ENCODE results near the gene CELSR1. TPM values are rescaled to one million over a fixed set of nuclear protein-coding genes. Genes with fewer than 3 reads are reported as not detected.

Gene CELSR1
- total and polyA plus RNA-seq, 2 donors (not counting 1 experiment from before 2014, with no cell fraction given): 0.07 to 1.8 TPM

DNA sequence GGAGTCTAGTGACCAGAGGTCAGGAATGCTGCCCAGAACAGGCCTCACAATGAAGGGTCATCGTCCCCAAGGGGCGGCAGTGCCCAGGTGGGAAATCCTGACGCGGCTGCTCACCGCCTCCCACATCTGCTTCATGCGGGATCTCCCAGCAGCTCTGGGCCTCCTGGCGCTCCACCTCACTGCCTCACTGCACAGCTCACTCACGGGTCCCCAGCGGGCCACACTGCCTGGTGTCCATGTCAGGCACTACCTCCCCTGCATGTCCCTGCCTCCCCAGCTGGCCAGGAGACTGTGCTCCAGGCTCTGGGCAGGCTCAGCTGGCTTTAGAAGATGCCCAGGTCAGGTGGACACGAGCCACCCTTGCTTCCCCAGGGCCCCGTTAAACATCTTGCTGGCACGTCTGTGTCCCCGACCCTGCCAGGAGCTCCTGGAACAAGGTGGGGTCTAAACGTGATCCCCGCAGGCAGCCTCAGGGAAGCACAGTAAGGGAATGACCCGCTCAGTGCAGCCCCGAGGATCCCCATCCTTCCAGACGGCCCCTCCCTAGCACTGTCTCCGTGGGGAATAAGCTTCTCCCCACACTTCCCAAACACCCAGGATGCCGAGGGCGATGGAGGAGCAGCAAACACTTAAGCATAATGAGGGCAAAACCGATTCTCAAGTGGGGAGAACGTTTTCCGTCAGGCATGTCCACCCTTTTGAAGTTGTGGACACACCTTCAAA lies 108.7 kb downstream of the CELSR1 start:
- no peak overlapping the region for H3K4me2 ChIP-seq (ENCODE audit: extremely low read depth, insufficient read depth, low read length)
- no peaks in the 10 kb centered on the region for H3K4me1 ChIP-seq (ENCODE audit: control insufficient read depth, extremely low read depth, insufficient read depth, low read length)
- no peaks in the 10 kb centered on the region for H4K20me1 ChIP-seq (ENCODE audit: control insufficient read depth, extremely low read depth, insufficient read depth, low read length)
- H3K79me2 ChIP-seq (ENCODE audit: control insufficient read depth, insufficient read depth, low read length): no peaks in the 10 kb centered on the region
- TF ChIP-seq EZH2 (IDR thresholded peaks at IDR 0.05; ENCODE audit: low read length, missing control alignments): no peak
- TF ChIP-seq, protein P1, sequence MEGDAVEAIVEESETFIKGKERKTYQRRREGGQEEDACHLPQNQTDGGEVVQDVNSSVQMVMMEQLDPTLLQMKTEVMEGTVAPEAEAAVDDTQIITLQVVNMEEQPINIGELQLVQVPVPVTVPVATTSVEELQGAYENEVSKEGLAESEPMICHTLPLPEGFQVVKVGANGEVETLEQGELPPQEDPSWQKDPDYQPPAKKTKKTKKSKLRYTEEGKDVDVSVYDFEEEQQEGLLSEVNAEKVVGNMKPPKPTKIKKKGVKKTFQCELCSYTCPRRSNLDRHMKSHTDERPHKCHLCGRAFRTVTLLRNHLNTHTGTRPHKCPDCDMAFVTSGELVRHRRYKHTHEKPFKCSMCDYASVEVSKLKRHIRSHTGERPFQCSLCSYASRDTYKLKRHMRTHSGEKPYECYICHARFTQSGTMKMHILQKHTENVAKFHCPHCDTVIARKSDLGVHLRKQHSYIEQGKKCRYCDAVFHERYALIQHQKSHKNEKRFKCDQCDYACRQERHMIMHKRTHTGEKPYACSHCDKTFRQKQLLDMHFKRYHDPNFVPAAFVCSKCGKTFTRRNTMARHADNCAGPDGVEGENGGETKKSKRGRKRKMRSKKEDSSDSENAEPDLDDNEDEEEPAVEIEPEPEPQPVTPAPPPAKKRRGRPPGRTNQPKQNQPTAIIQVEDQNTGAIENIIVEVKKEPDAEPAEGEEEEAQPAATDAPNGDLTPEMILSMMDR (conservative IDR thresholded peaks at IDR 0.05 in 1 of 2, IDR thresholded peaks at IDR 0.05 in 1 of 2; ENCODE audit: low read depth in 1 of 2, low read length in 2 of 2): no peak
- no peak overlapping the region for H2AFZ ChIP-seq (ENCODE audit: low read length)
- no peaks in the 10 kb centered on the region for H3K36me3 ChIP-seq (ENCODE audit: control insufficient read depth, insufficient read depth, low read length)
- no peak overlapping the region for H3K27ac ChIP-seq (ENCODE audit: insufficient read depth, low read length)
- H3K9ac ChIP-seq (ENCODE audit: insufficient read depth, low read length): no peak overlapping the region
- H3K4me3 ChIP-seq (replicated peaks in 1 of 4; ENCODE audit: control extremely low read depth in 1 of 4, insufficient read depth in 1 of 4, low read depth in 3 of 4, low read length in 4 of 4): no peak overlapping the region
- H3K27me3 ChIP-seq (ENCODE audit: control insufficient read depth, insufficient read depth, low read length): no peaks in the 10 kb centered on the region
- no peak for DNase-seq (ENCODE audit: low read depth in 2 of 2)
- H3K9me3 ChIP-seq (ENCODE audit: control insufficient read depth, insufficient read depth, low read depth, low read length): no peaks in the 10 kb centered on the region

DNA sequence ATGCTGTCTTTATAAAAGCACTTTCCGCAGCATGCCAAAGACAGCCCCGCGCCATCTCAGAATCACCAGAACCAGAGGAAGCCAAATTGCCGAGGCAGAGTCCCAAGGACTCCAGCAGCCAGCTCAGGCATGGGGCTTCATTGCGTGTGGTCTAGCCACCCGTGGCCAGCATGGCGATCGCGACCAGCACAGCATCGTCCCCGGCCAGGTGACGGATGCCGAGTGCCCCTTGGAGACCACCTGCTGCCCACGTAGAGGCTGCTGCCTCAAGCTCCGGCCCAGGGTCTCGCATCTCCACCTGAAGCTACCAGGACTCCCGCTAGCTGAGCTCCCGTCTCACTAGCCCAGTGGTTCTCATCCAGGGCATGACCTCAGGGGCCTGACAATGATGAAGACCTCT lies 109.2 kb downstream of the CELSR1 start:
- no peaks in the 10 kb centered on the region for H4K20me1 ChIP-seq (ENCODE audit: control insufficient read depth, extremely low read depth, insufficient read depth, low read length)
- no peaks in the 10 kb centered on the region for H3K27me3 ChIP-seq (ENCODE audit: control insufficient read depth, insufficient read depth, low read length)
- no peak overlapping the region for H3K4me3 ChIP-seq (replicated peaks in 1 of 4; ENCODE audit: control extremely low read depth in 1 of 4, insufficient read depth in 1 of 4, low read depth in 3 of 4, low read length in 4 of 4)
- H2AFZ ChIP-seq (ENCODE audit: low read length): no peak overlapping the region
- no peak for DNase-seq (ENCODE audit: low read depth in 2 of 2)
- no peak overlapping the region for H3K27ac ChIP-seq (ENCODE audit: insufficient read depth, low read length)
- H3K4me2 ChIP-seq (ENCODE audit: extremely low read depth, insufficient read depth, low read length): no peak overlapping the region
- no peaks in the 10 kb centered on the region for H3K4me1 ChIP-seq (ENCODE audit: control insufficient read depth, extremely low read depth, insufficient read depth, low read length)
- TF ChIP-seq, protein P1 (conservative IDR thresholded peaks at IDR 0.05 in 1 of 2, IDR thresholded peaks at IDR 0.05 in 1 of 2; ENCODE audit: low read depth in 1 of 2, low read length in 2 of 2): no peak
- no peak for TF ChIP-seq EZH2 (IDR thresholded peaks at IDR 0.05; ENCODE audit: low read length, missing control alignments)
- H3K9ac ChIP-seq (ENCODE audit: insufficient read depth, low read length): no peak overlapping the region
- H3K9me3 ChIP-seq (ENCODE audit: control insufficient read depth, insufficient read depth, low read depth, low read length): no peaks in the 10 kb centered on the region
- H3K79me2 ChIP-seq (ENCODE audit: control insufficient read depth, insufficient read depth, low read length): no peaks in the 10 kb centered on the region
- H3K36me3 ChIP-seq (ENCODE audit: control insufficient read depth, insufficient read depth, low read length): no peaks in the 10 kb centered on the region

DNA sequence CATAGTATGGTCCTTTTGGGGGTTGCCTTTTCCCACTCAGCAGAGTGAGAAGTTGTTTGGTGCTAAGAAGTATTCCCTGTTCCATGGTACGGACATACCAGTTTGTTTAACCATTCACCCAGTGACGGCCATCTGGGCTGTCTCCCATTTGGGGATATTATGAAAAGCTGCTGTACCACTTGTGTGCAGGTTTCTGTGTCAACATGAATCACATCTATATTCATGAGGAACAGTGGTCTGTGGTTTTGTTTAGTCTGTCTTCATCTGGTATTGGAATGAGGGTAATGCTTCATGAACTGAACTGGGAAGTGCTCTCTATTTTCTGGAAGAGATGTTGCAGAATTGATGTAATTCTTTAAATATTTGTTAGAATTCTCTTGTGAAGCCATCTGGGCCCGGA lies 112.4 kb downstream of the CELSR1 start:
- Histone ChIP-seq H3K4me1 (ENCODE audit: control insufficient read depth, extremely low read depth, insufficient read depth, low read length) (no peaks in the 10 kb centered on the region), H3K27ac (ENCODE audit: insufficient read depth, low read length) (no peak overlapping the region), H2AFZ (ENCODE audit: low read length) (no peak overlapping the region), H3K79me2 (ENCODE audit: control insufficient read depth, insufficient read depth, low read length) (no peaks in the 10 kb centered on the region), H3K9ac (ENCODE audit: insufficient read depth, low read length) (no peak overlapping the region), H3K4me3 (replicated peaks in 1 of 4; ENCODE audit: control extremely low read depth in 1 of 4, insufficient read depth in 1 of 4, low read depth in 3 of 4, low read length in 4 of 4) (no peak overlapping the region), H3K27me3 (ENCODE audit: control insufficient read depth, insufficient read depth, low read length) (no peaks in the 10 kb centered on the region), H3K9me3 (ENCODE audit: control insufficient read depth, insufficient read depth, low read depth, low read length) (no peaks in the 10 kb centered on the region), H3K4me2 (ENCODE audit: extremely low read depth, insufficient read depth, low read length) (no peak overlapping the region), H3K36me3 (ENCODE audit: control insufficient read depth, insufficient read depth, low read length) (no peaks in the 10 kb centered on the region), H4K20me1 (ENCODE audit: control insufficient read depth, extremely low read depth, insufficient read depth, low read length) (no peaks in the 10 kb centered on the region)
- no peak for TF ChIP-seq EZH2 (IDR thresholded peaks at IDR 0.05; ENCODE audit: low read length, missing control alignments)
- TF ChIP-seq, protein P1 (conservative IDR thresholded peaks at IDR 0.05 in 1 of 2, IDR thresholded peaks at IDR 0.05 in 1 of 2; ENCODE audit: low read depth in 1 of 2, low read length in 2 of 2): no peak
- peak in 1 of 2 donors; percentile 99 for DNase-seq (ENCODE audit: low read depth in 2 of 2)
